IMR-90 (cell line): ENCODE data around the gene MTA1. TPM values are rescaled to one million over a fixed set of nuclear protein-coding genes. Genes with fewer than 3 reads are reported as not detected.
A peak's percentile ranks its signal among the peaks of the same experiment; 100 is the strongest.

Experiments
- ATAC-seq: fragments of 200-7000 bp; cut with Tn5 transposase; 2 replicates; pipeline ENCODE4 v1.9.1; 2020; ENCODE audit warnings: low read depth, mild to moderate bottlenecking, moderate library complexity
- BruUV-seq: library from RNA; stranded (reverse); fragments of 400-500 nt; replicated peaks from 2 replicates; lab custom pipeline; 2021; lab: Mats Ljungman, UMichigan
- CTCF ChIA-PET: fragments of 300-600 bp; formaldehyde crosslinking; extraction: SDS; loops from one replicate; lab custom pipeline; 2021; ENCODE audit warnings: antibody characterized with exemption; lab: Yijun Ruan, JAX
- POLR2A ChIA-PET: fragments of 300-600 bp; sonication (Branson Sonifier 250); formaldehyde crosslinking; loops from one replicate; lab custom pipeline; 2022; ENCODE audit warnings: antibody characterized with exemption; ENCODE audit not compliant: unreplicated experiment; lab: Charles Lee
- DNase-seq: peaks from one replicate; pipeline ENCODE4 v3.0.0; 2013
- H2AFZ ChIP-seq: replicated peaks from 2 replicates; pipeline ENCODE3; 2013; ENCODE audit warnings: low read length, mild to moderate bottlenecking; ENCODE audit not compliant: poor library complexity
- H2AK5ac ChIP-seq: 2 replicates; pipeline ENCODE4 v1.6.1; 2013; ENCODE audit warnings: low read depth, low read length, inconsistent platforms
- H2AK9ac ChIP-seq: replicated peaks from 2 replicates; pipeline ENCODE3; 2013; ENCODE audit warnings: mild to moderate bottlenecking, low read depth, low read length, moderate library complexity; ENCODE audit not compliant: poor library complexity
- H2BK120ac ChIP-seq: 2 replicates; pipeline ENCODE4 v1.6.1; 2013; ENCODE audit warnings: low read depth, low read length, inconsistent platforms
- H2BK15ac ChIP-seq: 3 replicates; pipeline ENCODE4 v1.6.1; 2013; ENCODE audit warnings: low read depth, low read length, inconsistent platforms
- H2BK20ac ChIP-seq: 2 replicates; pipeline ENCODE4 v1.6.1; 2013; ENCODE audit warnings: low read depth, mild to moderate bottlenecking, inconsistent platforms, low read length, moderate library complexity
- H2BK5ac ChIP-seq: 2 replicates; pipeline ENCODE4 v1.6.1; 2013; ENCODE audit warnings: mild to moderate bottlenecking, low read depth, low read length, inconsistent platforms; ENCODE audit not compliant: poor library complexity, severe bottlenecking
- H3K14ac ChIP-seq: replicated peaks from 2 replicates; pipeline ENCODE4 v1.6.1; 2013; ENCODE audit warnings: low read depth, low read length, inconsistent platforms
- H3K18ac ChIP-seq: 2 replicates; pipeline ENCODE4 v1.6.1; 2013; ENCODE audit warnings: low read depth, low read length, control low read depth
- H3K23ac ChIP-seq: 2 replicates; pipeline ENCODE4 v1.6.1; 2013; ENCODE audit warnings: low read depth, low read length, inconsistent platforms
- H3K27ac ChIP-seq: 2 replicates; pipeline ENCODE4 v1.5.1; 2013; ENCODE audit warnings: mild to moderate bottlenecking, control low read depth, low read length; ENCODE audit not compliant: insufficient read depth
- H3K27me3 ChIP-seq: 2 replicates; pipeline ENCODE4 v1.6.1; 2013; ENCODE audit warnings: low read length; ENCODE audit not compliant: control insufficient read depth, insufficient read depth
- H3K36me3 ChIP-seq: 2 replicates; pipeline ENCODE4 v1.6.1; 2013; ENCODE audit warnings: low read length, mixed read lengths; ENCODE audit not compliant: control insufficient read depth, insufficient read depth
- H3K4ac ChIP-seq: 2 replicates; pipeline ENCODE4 v1.6.1; 2013; ENCODE audit warnings: low read depth, low read length, inconsistent platforms
- H3K4me1 ChIP-seq: 2 replicates; pipeline ENCODE4 v1.6.1; 2013; ENCODE audit warnings: low read length, mixed read lengths; ENCODE audit not compliant: control insufficient read depth, insufficient read depth
- H3K4me2 ChIP-seq: 2 replicates; pipeline ENCODE4 v1.6.1; 2013; ENCODE audit warnings: low read depth, mild to moderate bottlenecking, control low read depth, low read length, moderate library complexity
- H3K4me3 ChIP-seq: 2 replicates; pipeline ENCODE4 v1.5.1; 2013; ENCODE audit warnings: low read depth, mild to moderate bottlenecking, control low read depth, low read length, moderate library complexity; ENCODE audit not compliant: insufficient read depth
- H3K56ac ChIP-seq: 2 replicates; pipeline ENCODE4 v1.6.1; 2013; ENCODE audit warnings: low read length, inconsistent platforms; ENCODE audit not compliant: insufficient read depth; ENCODE audit errors: extremely low read depth
- H3K79me1 ChIP-seq, 2 experiments: 2 replicates each; pipeline ENCODE4 v1.6.1; 2013; ENCODE audit warnings: low read length in 2 of 2, inconsistent platforms in 1 of 2, low read depth in 1 of 2
- H3K9ac ChIP-seq: 2 replicates; pipeline ENCODE4 v1.6.1; 2013; ENCODE audit warnings: low read depth, low read length, control low read depth
- H3K9me1 ChIP-seq: 2 replicates; pipeline ENCODE4 v1.6.1; 2013; ENCODE audit warnings: low read length, inconsistent platforms; ENCODE audit not compliant: insufficient read depth
- H3K9me3 ChIP-seq: 2 replicates; pipeline ENCODE4 v1.6.1; 2013; ENCODE audit warnings: low read length; ENCODE audit not compliant: control insufficient read depth, insufficient read depth
- H4K20me1 ChIP-seq: 2 replicates; pipeline ENCODE4 v1.6.1; 2013; ENCODE audit warnings: low read length, inconsistent platforms; ENCODE audit not compliant: insufficient read depth
- H4K5ac ChIP-seq: 2 replicates; pipeline ENCODE4 v1.6.1; 2013; ENCODE audit warnings: mild to moderate bottlenecking, low read depth, low read length, control low read depth
- H4K8ac ChIP-seq, 2 experiments: 2 replicates each; pipeline ENCODE4 v1.6.1; 2013; ENCODE audit warnings: low read depth in 2 of 2, low read length in 2 of 2, control low read depth in 1 of 2, inconsistent platforms in 1 of 2
- H4K91ac ChIP-seq: 2 replicates; pipeline ENCODE4 v1.6.1; 2013; ENCODE audit warnings: low read depth, low read length, inconsistent platforms; ENCODE audit not compliant: insufficient read depth
- BHLHE40 ChIP-seq: fragments of 150-350 bp; IDR thresholded peaks from 2 replicates; pipeline ENCODE4 v1.6.1; 2016; ENCODE audit warnings: mild to moderate bottlenecking, low read depth, low read length
- CTCF ChIP-seq: conservative IDR thresholded peaks from 2 replicates; pipeline ENCODE4 v1.5.1; 2012; ENCODE audit warnings: mild to moderate bottlenecking, low read depth, low read length, improper control_type of control experiment
- FOS ChIP-seq: fragments of 150-350 bp; IDR thresholded peaks from 2 replicates; pipeline ENCODE4 v1.6.1; 2016; ENCODE audit warnings: low read depth, low read length
- MAZ ChIP-seq: IDR thresholded peaks from 2 replicates; pipeline ENCODE4 v1.6.1; 2012; ENCODE audit warnings: low read depth, mild to moderate bottlenecking, low read length, improper control_type of control experiment, moderate library complexity, borderline replicate concordance
- MXI1 ChIP-seq: IDR thresholded peaks from 2 replicates; pipeline ENCODE4 v1.6.1; 2012; ENCODE audit warnings: low read depth, mild to moderate bottlenecking, low read length, moderate library complexity, borderline replicate concordance
- NFE2L2 ChIP-seq: fragments of 150-350 bp; IDR thresholded peaks from 2 replicates; pipeline ENCODE4 v1.6.1; 2016; ENCODE audit warnings: low read depth, mild to moderate bottlenecking, low read length
- RAD21 ChIP-seq: IDR thresholded peaks from 2 replicates; pipeline ENCODE4 v1.6.1; 2012; ENCODE audit warnings: low read length, improper control_type of control experiment
- RCOR1 ChIP-seq: IDR thresholded peaks from 2 replicates; pipeline ENCODE4 v1.6.1; 2012; ENCODE audit warnings: mild to moderate bottlenecking, low read length, improper control_type of control experiment; ENCODE audit not compliant: insufficient replicate concordance
- RFX5 ChIP-seq: IDR thresholded peaks from 2 replicates; pipeline ENCODE4 v1.8.0; 2012; ENCODE audit warnings: low read depth, mild to moderate bottlenecking, low read length, moderate library complexity
- SMC3 ChIP-seq: fragments of 150-350 bp; IDR thresholded peaks from 2 replicates; pipeline ENCODE4 v1.6.1; 2016; ENCODE audit warnings: low read depth, mild to moderate bottlenecking, antibody characterized with exemption, low read length, moderate library complexity
- WGBS, 2 experiments: methylation state at CpG; one replicate each; pipeline versions ENCODE4 v1.1.5 to v1.1.7; 2013; ENCODE audit warnings: missing lambda C conversion rate in 2 of 2; ENCODE audit not compliant: insufficient read length in 1 of 2; ENCODE audit errors: extremely low coverage in 2 of 2; 5-methylcytosine and 5-hydroxymethylcytosine counted together
- dilution Hi-C: fragments of 300-500 bp; cut with HindIII; formaldehyde crosslinking; loops from one replicate; pipeline ENCODE4 v1.14.3; 2018; ENCODE audit warnings: low sequenced_read_pairs; ENCODE audit not compliant: unreplicated experiment
- in situ Hi-C: fragments of 300-500 bp; cut with MboI; formaldehyde crosslinking; loops from 3 replicates; pipeline ENCODE4 v1.14.3; 2019; ENCODE audit warnings: low sequenced_read_pairs, inconsistent platforms, mixed read lengths
- intact Hi-C: fragments of 100-400 bp; cut with micrococcal nuclease; formaldehyde crosslinking; loops from 2 replicates; pipeline ENCODE4 v1.10.0; 2022
- polyA plus RNA-seq, 3 experiments: library from polyadenylated mRNA; depleted of rRNA; stranded (reverse); fragments of >200 nt; gene quantifications; 2 replicates each; pipeline ENCODE4 v1.2.3, GENCODE V29; 2012; ENCODE audit warnings: low replicate concordance in 1 of 3
- total RNA-seq: library from RNA; depleted of rRNA; stranded (reverse); fragments of >200 nt; gene quantifications from 2 replicates; pipeline ENCODE4 v1.2.3, GENCODE V29; 2012

Gene MTA1
- total and polyA plus RNA-seq, 2 of the 4 experiments (the other 2 are of a cell fraction): 21.5 to 61.6 TPM

- TF ChIP-seq BHLHE40: no peak
Observed at GRCh38 chr14:105488781-105489541, 69.3 kb downstream of the MTA1 start (continued).

- Histone ChIP-seq H2AFZ (peak overlapping the region; percentile 95), H3K4me1 (peaks cover 2% of the 10 kb centered on the region; the same call in 1 of the 2 replicates), H3K56ac (no peak overlapping the region), H2BK20ac (no peak overlapping the region), H3K79me1 (peaks cover 0 to 5% of the 10 kb centered on the region in 2 experiments; a peak in 1 of 4 replicates), H4K5ac (no peak overlapping the region), H3K27ac (peak overlapping the region; percentile 35; the same call in 1 of the 2 replicates), H3K14ac (no peak overlapping the region), H3K4ac (peak overlapping the region; percentile 7; the same call in 1 of the 2 replicates), H3K23ac (no peak overlapping the region), H3K18ac (no peak overlapping the region), H4K91ac (no peak overlapping the region), H3K36me3 (no peaks in the 10 kb centered on the region), H4K8ac (peak overlapping the region in 1 of 2 experiments; percentile 36; a peak in 1 of 4 replicates), H2AK9ac (peak overlapping the region; percentile 94), H2BK120ac (no peak overlapping the region), H4K20me1 (0 out of 2 replicates have a peak, but pooled peaks cover 6% of the 10 kb centered on the region), H2BK15ac (no peak overlapping the region), H2AK5ac (no peak overlapping the region), H2BK5ac (no peak overlapping the region), H3K9ac (peak overlapping the region; percentile 37; the same call in 1 of the 2 replicates), H3K27me3 (peaks cover 25% of the 10 kb centered on the region; the same call in 1 of the 2 replicates), H3K9me1 (peaks cover 6% of the 10 kb centered on the region; the same call in 1 of the 2 replicates), H3K9me3 (no peaks in the 10 kb centered on the region), H3K4me3 (peak overlapping the region; percentile 61), H3K4me2 (peak overlapping the region; percentile 89)
- intact Hi-C loops (loop anchor here (1.0 to 5.0 kb wide), 3 partner anchors 7 to 41 kb away; partner anchors contain the start of gene TMEM121), in situ Hi-C loops (no loop called here), dilution Hi-C loops (no loop called here)
- WGBS, 2 experiments: 0% methylated on average over 2 of the region's 44 CpGs; no CpG with 5 or more reads in 1 of the 2 experiments
- no TSS peak for BruUV-seq
- ATAC-seq (peak; percentile 5), DNase-seq (peak; percentile 76)
- CTCF ChIA-PET: interaction anchor here (0.7 to 2.5 kb wide), 6 partner anchors 9 to 119 kb away, joined by 3 to 32 read pairs (median 4); no protein-coding TSS in a partner anchor
- POLR2A ChIA-PET: interaction anchor here (0.6 kb wide), 1 partner anchor 23 kb away, joined by 3 read pairs; no protein-coding TSS in a partner anchor
- TF ChIP-seq RCOR1 (peak; percentile 74), CTCF (peak; percentile 69), RAD21 (peak; percentile 53), SMC3 (peak; percentile 68), FOS (no peak), NFE2L2 (no peak), MAZ (peak; percentile 45; the same call in 1 of the 2 replicates), RFX5 (no peak), MXI1 (no peak)
Observed at GRCh38 chr14:105489542-105490266, 70.1 kb downstream of the MTA1 start.
